Uterus (tissue), 2 donors: ENCODE measurements around the gene PLS1.

Experiments
- POLR2A ChIP-seq, 2 donors: fragments of 450-650 bp; IDR thresholded peaks; one replicate each; pipeline ENCODE4 v1.6.1; 2016; ENCODE audit warnings: antibody characterized with exemption in 2 of 2, mild to moderate bottlenecking in 1 of 2, moderate library complexity in 1 of 2
- TF ChIP-seq, protein P1 (sequence below), 4 experiments: fragments of 200-600 bp in 2 of 4; fragments of 450-650 bp in 2 of 4; sonication (generic) in 2 of 4; IDR thresholded peaks; one replicate each; pipeline ENCODE4 v1.5.1; 2016 to 2019; ENCODE audit warnings: antibody characterized with exemption in 4 of 4, mild to moderate bottlenecking in 2 of 4, moderate library complexity in 1 of 4

DNA sequence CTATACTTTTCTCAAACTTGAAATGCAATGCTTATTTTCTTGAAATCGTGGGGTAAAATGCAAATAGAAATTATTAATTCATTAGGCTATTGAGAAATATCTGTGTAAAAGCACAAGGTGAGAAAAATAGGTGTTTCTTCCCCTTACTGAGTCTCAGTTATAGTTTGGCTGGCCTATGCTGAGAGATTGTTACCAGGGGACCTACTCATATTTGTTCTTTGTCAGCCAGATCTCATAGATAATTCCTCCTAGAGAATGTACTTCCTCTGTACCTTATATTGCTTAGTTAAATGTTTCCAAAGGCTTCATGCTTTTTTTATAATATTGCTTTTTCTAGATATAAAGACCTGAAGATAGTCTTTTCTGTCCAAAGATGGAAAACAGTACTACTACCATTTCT, 67.7 kb downstream of the PLS1 start:
- no peak for TF ChIP-seq POLR2A (IDR thresholded peaks at IDR 0.05)
- TF ChIP-seq, protein P1, sequence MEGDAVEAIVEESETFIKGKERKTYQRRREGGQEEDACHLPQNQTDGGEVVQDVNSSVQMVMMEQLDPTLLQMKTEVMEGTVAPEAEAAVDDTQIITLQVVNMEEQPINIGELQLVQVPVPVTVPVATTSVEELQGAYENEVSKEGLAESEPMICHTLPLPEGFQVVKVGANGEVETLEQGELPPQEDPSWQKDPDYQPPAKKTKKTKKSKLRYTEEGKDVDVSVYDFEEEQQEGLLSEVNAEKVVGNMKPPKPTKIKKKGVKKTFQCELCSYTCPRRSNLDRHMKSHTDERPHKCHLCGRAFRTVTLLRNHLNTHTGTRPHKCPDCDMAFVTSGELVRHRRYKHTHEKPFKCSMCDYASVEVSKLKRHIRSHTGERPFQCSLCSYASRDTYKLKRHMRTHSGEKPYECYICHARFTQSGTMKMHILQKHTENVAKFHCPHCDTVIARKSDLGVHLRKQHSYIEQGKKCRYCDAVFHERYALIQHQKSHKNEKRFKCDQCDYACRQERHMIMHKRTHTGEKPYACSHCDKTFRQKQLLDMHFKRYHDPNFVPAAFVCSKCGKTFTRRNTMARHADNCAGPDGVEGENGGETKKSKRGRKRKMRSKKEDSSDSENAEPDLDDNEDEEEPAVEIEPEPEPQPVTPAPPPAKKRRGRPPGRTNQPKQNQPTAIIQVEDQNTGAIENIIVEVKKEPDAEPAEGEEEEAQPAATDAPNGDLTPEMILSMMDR (IDR thresholded peaks at IDR 0.05): no peak
